ENCODE measurements around the gene ULBP1.
"Not testable (repeated sequence)": the region's sequence is repeated elsewhere in the genome, so short reads cannot be mapped to it uniquely, and the experiment has no call there.

Gene ULBP1

GRCh38 chr6:149942461-149942829 is 21.3 kb upstream of the ULBP1 start:
- no peak overlapping the region for H2AFZ ChIP-seq (ENCODE audit: low read length)

GRCh38 chr6:149943321-149943720 is 20.4 kb upstream of the ULBP1 start:
- not testable (repeated sequence) for H3F3A ChIP-seq (ENCODE audit: insufficient read depth, low read length); H3K4me3 ChIP-seq (ENCODE audit: low read depth, low read length, poor library complexity, severe bottlenecking); H3K9ac ChIP-seq (ENCODE audit: low read length); H3K9me2 ChIP-seq (ENCODE audit: low read depth, low read length); H3K9me3 ChIP-seq (ENCODE audit: low read length); H2AFZ ChIP-seq (ENCODE audit: low read length); H4K20me1 ChIP-seq (ENCODE audit: insufficient read depth, low read length); H3K36me3 ChIP-seq (ENCODE audit: insufficient read depth, low read length); H3K4me2 ChIP-seq (ENCODE audit: low read length); H3K27ac ChIP-seq (ENCODE audit: low read depth, low read length, poor library complexity, severe bottlenecking); H3K79me2 ChIP-seq (ENCODE audit: insufficient read depth, low read length); H3K27me3 ChIP-seq (ENCODE audit: insufficient read depth, low read length)
- peaks cover 16% of the 10 kb centered on the region for H3K4me1 ChIP-seq (ENCODE audit: insufficient read depth, low read length, severe bottlenecking)

More at GRCh38 chr6:149942461-149942829, 21.3 kb upstream of the ULBP1 start:
- H3F3A ChIP-seq (ENCODE audit: insufficient read depth, low read length) = no peaks in the 10 kb centered on the region
- H3K4me1 ChIP-seq (ENCODE audit: insufficient read depth, low read length, severe bottlenecking) = peaks cover 19% of the 10 kb centered on the region
- H3K4me3 ChIP-seq (ENCODE audit: low read depth, low read length, poor library complexity, severe bottlenecking) = peak overlapping the region; percentile 63
- no peaks in the 10 kb centered on the region for H3K79me2 ChIP-seq (ENCODE audit: insufficient read depth, low read length)
- no peaks in the 10 kb centered on the region for H4K20me1 ChIP-seq (ENCODE audit: insufficient read depth, low read length)
- no peaks in the 10 kb centered on the region for H3K9me2 ChIP-seq (ENCODE audit: low read depth, low read length)
- H3K9ac ChIP-seq (ENCODE audit: low read length) = peak overlapping the region; percentile 46; the same call in 1 of the 2 replicates
- no peak for TF ChIP-seq CTCF (IDR thresholded peaks at IDR 0.05; ENCODE audit: low read length)
- no peak for TF ChIP-seq EZH2 (IDR thresholded peaks at IDR 0.05; ENCODE audit: borderline replicate concordance, low read length)
- H3K36me3 ChIP-seq (ENCODE audit: insufficient read depth, low read length) = no peaks in the 10 kb centered on the region
- no peaks in the 10 kb centered on the region for H3K9me3 ChIP-seq (ENCODE audit: low read length)
- peaks cover 11% of the 10 kb centered on the region for H3K27me3 ChIP-seq (ENCODE audit: insufficient read depth, low read length)
- no peak overlapping the region for H3K27ac ChIP-seq (ENCODE audit: low read depth, low read length, poor library complexity, severe bottlenecking)
- peak overlapping the region; percentile 65 for H3K4me2 ChIP-seq (ENCODE audit: low read length)

- not testable (repeated sequence) for H2AFZ ChIP-seq (ENCODE audit: low read length); H3K36me3 ChIP-seq (ENCODE audit: insufficient read depth, low read length); H3K79me2 ChIP-seq (ENCODE audit: insufficient read depth, low read length); H3K9ac ChIP-seq (ENCODE audit: low read length); H3K27me3 ChIP-seq (ENCODE audit: insufficient read depth, low read length); H4K20me1 ChIP-seq (ENCODE audit: insufficient read depth, low read length); H3F3A ChIP-seq (ENCODE audit: insufficient read depth, low read length); H3K9me2 ChIP-seq (ENCODE audit: low read depth, low read length); H3K4me3 ChIP-seq (ENCODE audit: low read depth, low read length, poor library complexity, severe bottlenecking); H3K27ac ChIP-seq (ENCODE audit: low read depth, low read length, poor library complexity, severe bottlenecking); H3K4me1 ChIP-seq (ENCODE audit: insufficient read depth, low read length, severe bottlenecking); H3K9me3 ChIP-seq (ENCODE audit: low read length); H3K4me2 ChIP-seq (ENCODE audit: low read length)
These were observed 18.5 kb upstream of the ULBP1 start for GRCh38 chr6:149945276-149945675.

GRCh38 chr6:149946631-149947030 is 17.1 kb upstream of the ULBP1 start:
- H2AFZ ChIP-seq (ENCODE audit: low read length); H4K20me1 ChIP-seq (ENCODE audit: insufficient read depth, low read length); H3K9me2 ChIP-seq (ENCODE audit: low read depth, low read length); H3K4me2 ChIP-seq (ENCODE audit: low read length); H3F3A ChIP-seq (ENCODE audit: insufficient read depth, low read length); H3K9me3 ChIP-seq (ENCODE audit: low read length); H3K27me3 ChIP-seq (ENCODE audit: insufficient read depth, low read length); H3K79me2 ChIP-seq (ENCODE audit: insufficient read depth, low read length); H3K4me1 ChIP-seq (ENCODE audit: insufficient read depth, low read length, severe bottlenecking); H3K27ac ChIP-seq (ENCODE audit: low read depth, low read length, poor library complexity, severe bottlenecking); H3K36me3 ChIP-seq (ENCODE audit: insufficient read depth, low read length); H3K4me3 ChIP-seq (ENCODE audit: low read depth, low read length, poor library complexity, severe bottlenecking); H3K9ac ChIP-seq (ENCODE audit: low read length): not testable (repeated sequence)

- H3K79me2 ChIP-seq (ENCODE audit: insufficient read depth, low read length); H3K4me2 ChIP-seq (ENCODE audit: low read length); H3K9me3 ChIP-seq (ENCODE audit: low read length); H3K36me3 ChIP-seq (ENCODE audit: insufficient read depth, low read length); H2AFZ ChIP-seq (ENCODE audit: low read length); H3K27me3 ChIP-seq (ENCODE audit: insufficient read depth, low read length); H3K4me1 ChIP-seq (ENCODE audit: insufficient read depth, low read length, severe bottlenecking); H3K27ac ChIP-seq (ENCODE audit: low read depth, low read length, poor library complexity, severe bottlenecking); H3K9me2 ChIP-seq (ENCODE audit: low read depth, low read length); H3F3A ChIP-seq (ENCODE audit: insufficient read depth, low read length); H4K20me1 ChIP-seq (ENCODE audit: insufficient read depth, low read length); H3K9ac ChIP-seq (ENCODE audit: low read length); H3K4me3 ChIP-seq (ENCODE audit: low read depth, low read length, poor library complexity, severe bottlenecking): not testable (repeated sequence)
These were observed 16.2 kb upstream of the ULBP1 start for GRCh38 chr6:149947533-149947932.

Data from OCI-LY1 (cell line).